Measurements from ENCODE around the gene ATP9A. TPM values are rescaled to one million over a fixed set of nuclear protein-coding genes. Genes with fewer than 3 reads are reported as not detected.

Gene ATP9A
- total and polyA plus RNA-seq, 4 donors: 2.4 to 16.7 (median 9.9) TPM

GRCh38 chr20:51624157-51624731 is 143.9 kb downstream of the ATP9A start:
- Histone ChIP-seq H3K36me3 (ENCODE audit: control insufficient read depth in 4 of 4, insufficient read depth in 3 of 4, low read depth in 1 of 4, low read length in 3 of 4) (peaks cover 0 to 19% (median 2%) of the 10 kb centered on the region in 4 donors), H3K27ac (ENCODE audit: low read depth in 1 of 2, low read length in 2 of 2) (no peak overlapping the region), H3K4me1 (ENCODE audit: control insufficient read depth in 4 of 4, insufficient read depth in 4 of 4, low read length in 3 of 4) (peaks cover 0 to under 1% (median 0%) of the 10 kb centered on the region in 4 donors), H3K27me3 (ENCODE audit: control insufficient read depth in 4 of 4, insufficient read depth in 4 of 4, low read length in 3 of 4) (no peaks in the 10 kb centered on the region), H3K4me3 (ENCODE audit: low read depth in 1 of 3, low read length in 3 of 3) (no peak overlapping the region), H3K9me3 (ENCODE audit: control insufficient read depth in 4 of 4, low read length in 3 of 4) (no peaks in the 10 kb centered on the region), H3K9ac (ENCODE audit: low read depth in 1 of 2, low read length in 2 of 2) (no peak overlapping the region)
- 78% methylated on average over 17 of the region's 17 CpGs for WGBS
- peak; percentile 70 for DNase-seq (ENCODE audit: low spot score)
- TF ChIP-seq FOXA1 (IDR thresholded peaks at IDR 0.05) (no peak), TAF1 (conservative IDR thresholded peaks at IDR 0.05) (no peak), RAD21 (IDR thresholded peaks at IDR 0.05) (peak; percentile 62 to 77)
- TF ChIP-seq, protein P1, sequence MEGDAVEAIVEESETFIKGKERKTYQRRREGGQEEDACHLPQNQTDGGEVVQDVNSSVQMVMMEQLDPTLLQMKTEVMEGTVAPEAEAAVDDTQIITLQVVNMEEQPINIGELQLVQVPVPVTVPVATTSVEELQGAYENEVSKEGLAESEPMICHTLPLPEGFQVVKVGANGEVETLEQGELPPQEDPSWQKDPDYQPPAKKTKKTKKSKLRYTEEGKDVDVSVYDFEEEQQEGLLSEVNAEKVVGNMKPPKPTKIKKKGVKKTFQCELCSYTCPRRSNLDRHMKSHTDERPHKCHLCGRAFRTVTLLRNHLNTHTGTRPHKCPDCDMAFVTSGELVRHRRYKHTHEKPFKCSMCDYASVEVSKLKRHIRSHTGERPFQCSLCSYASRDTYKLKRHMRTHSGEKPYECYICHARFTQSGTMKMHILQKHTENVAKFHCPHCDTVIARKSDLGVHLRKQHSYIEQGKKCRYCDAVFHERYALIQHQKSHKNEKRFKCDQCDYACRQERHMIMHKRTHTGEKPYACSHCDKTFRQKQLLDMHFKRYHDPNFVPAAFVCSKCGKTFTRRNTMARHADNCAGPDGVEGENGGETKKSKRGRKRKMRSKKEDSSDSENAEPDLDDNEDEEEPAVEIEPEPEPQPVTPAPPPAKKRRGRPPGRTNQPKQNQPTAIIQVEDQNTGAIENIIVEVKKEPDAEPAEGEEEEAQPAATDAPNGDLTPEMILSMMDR (IDR thresholded peaks at IDR 0.05; ENCODE audit: low read depth, low read length, missing input control): peak; percentile 49

GRCh38 chr20:51623255-51623654 is 144.9 kb downstream of the ATP9A start:
- Histone ChIP-seq H3K9ac (ENCODE audit: low read depth in 1 of 2, low read length in 2 of 2) (no peak overlapping the region), H3K27me3 (ENCODE audit: control insufficient read depth in 4 of 4, insufficient read depth in 4 of 4, low read length in 3 of 4) (no peaks in the 10 kb centered on the region), H3K27ac (ENCODE audit: low read depth in 1 of 2, low read length in 2 of 2) (no peak overlapping the region), H3K4me3 (ENCODE audit: low read depth in 1 of 3, low read length in 3 of 3) (no peak overlapping the region), H3K36me3 (ENCODE audit: control insufficient read depth in 4 of 4, insufficient read depth in 3 of 4, low read depth in 1 of 4, low read length in 3 of 4) (peaks cover 0 to 24% (median 3%) of the 10 kb centered on the region in 4 donors), H3K4me1 (ENCODE audit: control insufficient read depth in 4 of 4, insufficient read depth in 4 of 4, low read length in 3 of 4) (no peaks in the 10 kb centered on the region), H3K9me3 (ENCODE audit: control insufficient read depth in 4 of 4, low read length in 3 of 4) (no peaks in the 10 kb centered on the region)
- DNase-seq (ENCODE audit: low spot score): no peak
- 96% methylated on average over 9 of the region's 9 CpGs for WGBS
- no peak for TF ChIP-seq FOXA2 (IDR thresholded peaks at IDR 0.05)
- no peak for TF ChIP-seq NR2F2 (IDR thresholded peaks at IDR 0.05)
- TF ChIP-seq RXRA (IDR thresholded peaks at IDR 0.05): no peak
- TF ChIP-seq, protein P2, sequence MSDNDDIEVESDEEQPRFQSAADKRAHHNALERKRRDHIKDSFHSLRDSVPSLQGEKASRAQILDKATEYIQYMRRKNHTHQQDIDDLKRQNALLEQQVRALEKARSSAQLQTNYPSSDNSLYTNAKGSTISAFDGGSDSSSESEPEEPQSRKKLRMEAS (IDR thresholded peaks at IDR 0.05): no peak
- TF ChIP-seq FOXA1 (IDR thresholded peaks at IDR 0.05): no peak
- TF ChIP-seq YY1 (IDR thresholded peaks at IDR 0.05): no peak
- no peak for TF ChIP-seq ZBTB33 (IDR thresholded peaks at IDR 0.05)
- no peak for TF ChIP-seq SP1 (IDR thresholded peaks at IDR 0.05)
- no peak for TF ChIP-seq ATF3 (IDR thresholded peaks at IDR 0.05)
- TF ChIP-seq GABPA (IDR thresholded peaks at IDR 0.05 in 1 of 2, conservative IDR thresholded peaks at IDR 0.05 in 1 of 2): no peak
- TF ChIP-seq RAD21 (IDR thresholded peaks at IDR 0.05): no peak
- no peak for TF ChIP-seq TAF1 (conservative IDR thresholded peaks at IDR 0.05)
- no peak for TF ChIP-seq HNF4G (IDR thresholded peaks at IDR 0.05)
- TF ChIP-seq, protein P3, sequence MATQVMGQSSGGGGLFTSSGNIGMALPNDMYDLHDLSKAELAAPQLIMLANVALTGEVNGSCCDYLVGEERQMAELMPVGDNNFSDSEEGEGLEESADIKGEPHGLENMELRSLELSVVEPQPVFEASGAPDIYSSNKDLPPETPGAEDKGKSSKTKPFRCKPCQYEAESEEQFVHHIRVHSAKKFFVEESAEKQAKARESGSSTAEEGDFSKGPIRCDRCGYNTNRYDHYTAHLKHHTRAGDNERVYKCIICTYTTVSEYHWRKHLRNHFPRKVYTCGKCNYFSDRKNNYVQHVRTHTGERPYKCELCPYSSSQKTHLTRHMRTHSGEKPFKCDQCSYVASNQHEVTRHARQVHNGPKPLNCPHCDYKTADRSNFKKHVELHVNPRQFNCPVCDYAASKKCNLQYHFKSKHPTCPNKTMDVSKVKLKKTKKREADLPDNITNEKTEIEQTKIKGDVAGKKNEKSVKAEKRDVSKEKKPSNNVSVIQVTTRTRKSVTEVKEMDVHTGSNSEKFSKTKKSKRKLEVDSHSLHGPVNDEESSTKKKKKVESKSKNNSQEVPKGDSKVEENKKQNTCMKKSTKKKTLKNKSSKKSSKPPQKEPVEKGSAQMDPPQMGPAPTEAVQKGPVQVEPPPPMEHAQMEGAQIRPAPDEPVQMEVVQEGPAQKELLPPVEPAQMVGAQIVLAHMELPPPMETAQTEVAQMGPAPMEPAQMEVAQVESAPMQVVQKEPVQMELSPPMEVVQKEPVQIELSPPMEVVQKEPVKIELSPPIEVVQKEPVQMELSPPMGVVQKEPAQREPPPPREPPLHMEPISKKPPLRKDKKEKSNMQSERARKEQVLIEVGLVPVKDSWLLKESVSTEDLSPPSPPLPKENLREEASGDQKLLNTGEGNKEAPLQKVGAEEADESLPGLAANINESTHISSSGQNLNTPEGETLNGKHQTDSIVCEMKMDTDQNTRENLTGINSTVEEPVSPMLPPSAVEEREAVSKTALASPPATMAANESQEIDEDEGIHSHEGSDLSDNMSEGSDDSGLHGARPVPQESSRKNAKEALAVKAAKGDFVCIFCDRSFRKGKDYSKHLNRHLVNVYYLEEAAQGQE (IDR thresholded peaks at IDR 0.05): no peak
- no peak for TF ChIP-seq EGR1 (IDR thresholded peaks at IDR 0.05; ENCODE audit: low read depth in 2 of 2)

Data from liver (tissue), 9 donors.